Astrocyte of the cerebellum (primary cell): ENCODE results near the gene CRYAA.

Source experiments
- DNase-seq: peaks from one replicate; pipeline ENCODE4 v3.0.0-alpha.2; 2011; ENCODE audit warnings: low read depth
- H3K4me3 ChIP-seq: 2 replicates; pipeline ENCODE4 v1.5.1; 2011; ENCODE audit warnings: mild to moderate bottlenecking, low read depth, low read length, moderate library complexity
- in situ Hi-C: cut with HindIII; loops from 2 replicates; pipeline ENCODE4 v1.10.0; 2017; ENCODE audit warnings: low sequenced_read_pairs
- TF ChIP-seq, protein P1 (sequence below): IDR thresholded peaks from 2 replicates; pipeline ENCODE4 v1.5.1; 2012; ENCODE audit warnings: low read length, low read depth, moderate library complexity, mild to moderate bottlenecking; ENCODE audit errors: missing control alignments

CRYAA gene

GRCh38 chr21:43196826-43197225, 28.0 kb downstream of the CRYAA start:
- no peak for DNase-seq
- TF ChIP-seq, protein P1, sequence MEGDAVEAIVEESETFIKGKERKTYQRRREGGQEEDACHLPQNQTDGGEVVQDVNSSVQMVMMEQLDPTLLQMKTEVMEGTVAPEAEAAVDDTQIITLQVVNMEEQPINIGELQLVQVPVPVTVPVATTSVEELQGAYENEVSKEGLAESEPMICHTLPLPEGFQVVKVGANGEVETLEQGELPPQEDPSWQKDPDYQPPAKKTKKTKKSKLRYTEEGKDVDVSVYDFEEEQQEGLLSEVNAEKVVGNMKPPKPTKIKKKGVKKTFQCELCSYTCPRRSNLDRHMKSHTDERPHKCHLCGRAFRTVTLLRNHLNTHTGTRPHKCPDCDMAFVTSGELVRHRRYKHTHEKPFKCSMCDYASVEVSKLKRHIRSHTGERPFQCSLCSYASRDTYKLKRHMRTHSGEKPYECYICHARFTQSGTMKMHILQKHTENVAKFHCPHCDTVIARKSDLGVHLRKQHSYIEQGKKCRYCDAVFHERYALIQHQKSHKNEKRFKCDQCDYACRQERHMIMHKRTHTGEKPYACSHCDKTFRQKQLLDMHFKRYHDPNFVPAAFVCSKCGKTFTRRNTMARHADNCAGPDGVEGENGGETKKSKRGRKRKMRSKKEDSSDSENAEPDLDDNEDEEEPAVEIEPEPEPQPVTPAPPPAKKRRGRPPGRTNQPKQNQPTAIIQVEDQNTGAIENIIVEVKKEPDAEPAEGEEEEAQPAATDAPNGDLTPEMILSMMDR: no peak
- no peak overlapping the region for H3K4me3 ChIP-seq
- in situ Hi-C loops: no loop called here

GRCh38 chr21:43198376-43198775, 29.6 kb downstream of the CRYAA start:
- in situ Hi-C loops: no loop called here
- no peak for DNase-seq
- H3K4me3 ChIP-seq: no peak overlapping the region
- TF ChIP-seq, protein P1: no peak

- in situ Hi-C loops: no loop called here
- no peak overlapping the region for H3K4me3 ChIP-seq
- TF ChIP-seq, protein P1: no peak
- no peak for DNase-seq
Observed at GRCh38 chr21:43201491-43201890, 32.7 kb downstream of the CRYAA start.

GRCh38 chr21:43203591-43203990, 34.8 kb downstream of the CRYAA start:
- no peak overlapping the region for H3K4me3 ChIP-seq
- in situ Hi-C loops: no loop called here
- no peak for DNase-seq
- TF ChIP-seq, protein P1: no peak

DNA sequence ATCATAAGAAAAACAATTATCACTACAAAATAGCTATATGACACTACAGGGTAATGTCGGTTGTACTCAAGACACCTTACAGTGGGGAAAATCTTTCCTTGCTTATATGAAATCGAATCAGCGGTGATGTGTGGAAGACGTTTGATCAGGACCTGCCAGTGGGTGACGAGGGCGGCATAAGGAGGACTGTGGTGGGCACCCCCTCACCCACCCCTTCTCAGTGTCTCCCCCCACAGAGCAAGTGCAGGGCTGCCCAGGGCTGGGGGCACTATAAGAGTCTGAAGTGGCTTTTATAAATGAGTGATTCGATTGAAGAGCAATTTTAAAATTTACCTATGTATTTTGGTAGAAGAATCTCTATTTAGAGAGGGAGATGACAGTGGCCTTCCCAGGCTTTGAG, 35.8 kb downstream of the CRYAA start:
- in situ Hi-C loops: no loop called here
- DNase-seq: no peak
- TF ChIP-seq, protein P1: no peak
- no peak overlapping the region for H3K4me3 ChIP-seq

DNA sequence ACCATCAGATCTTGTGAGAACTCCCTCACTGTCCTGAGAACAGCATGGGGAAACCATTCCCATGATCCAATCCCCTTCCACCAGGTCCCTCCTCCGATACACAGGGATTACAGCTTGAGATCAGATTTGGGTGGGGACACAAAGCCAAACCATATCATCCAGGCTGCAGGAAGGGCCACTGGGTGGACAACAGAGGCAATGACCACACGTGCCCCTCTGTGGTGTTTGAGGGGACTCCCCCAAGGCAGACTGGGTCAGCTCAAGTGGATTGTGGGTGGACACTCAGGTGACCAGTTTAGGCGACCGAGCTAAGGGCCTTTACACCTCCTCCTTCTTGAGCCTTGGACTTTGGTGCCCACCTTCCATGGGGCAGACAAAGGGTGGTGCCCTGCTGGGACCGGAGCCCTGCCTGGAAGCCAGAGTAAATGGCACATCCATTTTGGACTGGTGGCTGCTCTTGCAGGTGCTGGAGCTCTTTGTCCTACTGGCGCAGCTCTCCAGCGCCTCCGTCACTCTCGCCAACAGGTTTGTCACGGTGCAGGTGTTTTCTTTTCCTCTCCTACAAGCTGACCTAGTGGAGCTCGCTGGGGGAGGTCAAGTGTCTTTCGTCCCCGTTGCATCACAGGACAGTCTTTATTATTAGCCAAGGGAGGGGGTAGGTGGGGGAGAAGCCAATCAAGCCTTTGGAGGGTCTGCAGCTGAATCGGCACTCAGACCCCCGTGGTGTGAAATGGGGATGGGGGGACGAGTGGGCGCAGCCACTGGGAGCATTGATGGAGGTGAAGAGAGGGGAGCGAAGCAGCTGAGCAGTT, 37.6 kb downstream of the CRYAA start:
- DNase-seq: no peak
- in situ Hi-C loops: no loop called here
- H3K4me3 ChIP-seq: no peak overlapping the region
- TF ChIP-seq, protein P1: no peak
